ENCODE data around the gene RBM47. TPM values are rescaled to one million over a fixed set of nuclear protein-coding genes. Genes with fewer than 3 reads are reported as not detected.

The RBM47 gene
- total and polyA plus RNA-seq, 10 of the 15 experiments (the other 5 are each of a cell fraction or from before 2014, with no cell fraction given) = 7.9 to 45.0 (median 28.7) TPM

GRCh38 chr4:40555176-40555900 lies 74.3 kb downstream of the RBM47 start:
- BruUV-seq (replicated peaks) = no TSS peak
- Histone ChIP-seq H3K27ac (ENCODE audit: control insufficient read depth, insufficient read depth) (no peak overlapping the region), H3K4me2 (ENCODE audit: control insufficient read depth, insufficient read depth) (no peak overlapping the region), H3K9me3 (replicated peaks; ENCODE audit: control insufficient read depth, insufficient read depth, low read length) (no peaks in the 10 kb centered on the region), H3K36me3 (ENCODE audit: control insufficient read depth in 2 of 2, insufficient read depth in 2 of 2, low read length in 1 of 2) (peaks cover 0 to 3% of the 10 kb centered on the region in 2 experiments; a peak in 1 of 4 replicates), H4K20me1 (ENCODE audit: control insufficient read depth, insufficient read depth) (no peaks in the 10 kb centered on the region), H3K79me2 (ENCODE audit: control insufficient read depth, insufficient read depth, low read length) (peaks cover 57% of the 10 kb centered on the region), H3K27me3 (replicated peaks in 1 of 2; ENCODE audit: control insufficient read depth in 2 of 2, insufficient read depth in 2 of 2, low read length in 1 of 2) (no peaks in the 10 kb centered on the region), H3K4me1 (ENCODE audit: control insufficient read depth, insufficient read depth, low read length) (peaks cover 26% of the 10 kb centered on the region), H3K9ac (ENCODE audit: control insufficient read depth, insufficient read depth, low read length) (no peak overlapping the region), H2AFZ (ENCODE audit: control insufficient read depth, low read depth, low read length) (no peak overlapping the region), H3K4me3 (no peak overlapping the region)
- ChIA-PET CTCF (interaction anchor here (1.1 to 6.2 kb wide), 2 partner anchors 117 to 164 kb away, joined by 3 to 46 read pairs; no protein-coding TSS in a partner anchor), SMC1A (ENCODE audit: uncharacterized antibody, unreplicated experiment) (interaction anchor here (1.0 to 2.0 kb wide), 3 partner anchors 9 to 67 kb away, joined by 3 to 6 read pairs (median 3); no protein-coding TSS in a partner anchor), POLR2A (no interaction called here), RAD21 (ENCODE audit: unreplicated experiment) (interaction anchor here (0.5 to 0.6 kb wide), 2 partner anchors 10 to 112 kb away, joined by 3 read pairs; no protein-coding TSS in a partner anchor)
- in situ Hi-C loops (cut with MboI) = loop anchor here (5.0 kb wide), 1 partner anchor 167 kb away; no protein-coding TSS in a partner anchor
- WGBS (ENCODE audit: insufficient coverage, insufficient replicate concordance, low lambda C conversion rate, missing lambda C conversion rate) = 86% methylated on average over 15 of the region's 15 CpGs
- FAIRE-seq = no peak
- intact Hi-C loops (cut with micrococcal nuclease; ENCODE audit: unreplicated experiment) = no loop called here
- ATAC-seq = no peak
- DNase-seq (ENCODE audit: low read depth, low spot score) = no peak
- TF ChIP-seq BMI1 (IDR thresholded peaks at IDR 0.05; ENCODE audit: borderline replicate concordance) (no peak), PAX8 (IDR thresholded peaks at IDR 0.05) (no peak), SKIL (IDR thresholded peaks at IDR 0.05; ENCODE audit: low read depth, poor library complexity, severe bottlenecking) (no peak), ATF7 (IDR thresholded peaks at IDR 0.05; ENCODE audit: low read depth) (no peak), HSF1 (IDR thresholded peaks at IDR 0.05; ENCODE audit: low read depth, low read length) (no peak), HDGF (IDR thresholded peaks at IDR 0.05) (no peak), USF2 (IDR thresholded peaks at IDR 0.05; ENCODE audit: borderline replicate concordance, low read depth, low read length) (no peak), SPI1 (IDR thresholded peaks at IDR 0.05; ENCODE audit: borderline replicate concordance, insufficient read depth, low read depth, low read length) (no peak), STAT3 (IDR thresholded peaks at IDR 0.05; ENCODE audit: low read depth, low read length) (no peak), RUNX3 (IDR thresholded peaks at IDR 0.05; ENCODE audit: low read length) (no peak), RAD51 (IDR thresholded peaks at IDR 0.05) (no peak), IKZF2 (IDR thresholded peaks at IDR 0.05) (no peak), RFX5 (IDR thresholded peaks at IDR 0.05; ENCODE audit: low read depth, low read length) (no peak), E2F4 (IDR thresholded peaks at IDR 0.05; ENCODE audit: low read depth, low read length) (no peak), STAT1 (conservative IDR thresholded peaks at IDR 0.05) (no peak), ASH2L (IDR thresholded peaks at IDR 0.05; ENCODE audit: borderline replicate concordance, low read depth) (no peak), NFYA (IDR thresholded peaks at IDR 0.05; ENCODE audit: borderline replicate concordance, low read depth, low read length) (no peak), MAX (IDR thresholded peaks at IDR 0.05; ENCODE audit: low read depth, low read length) (no peak), NR2C2 (IDR thresholded peaks at IDR 0.05; ENCODE audit: borderline replicate concordance, control insufficient read depth, insufficient read length, low read depth) (no peak)

Data from GM12878 (cell line).